SHP77 treated with DMSO at 0.1 percent for 48 hours (cell line): ENCODE results near the gene FGF11.
"Not testable (repeated sequence)": the region's sequence is repeated elsewhere in the genome, so short reads cannot be mapped to it uniquely, and the experiment has no call there.

ENCODE experiments used
- DNase-seq: peaks from one replicate; lab custom pipeline; 2025; lab: John Stamatoyannopoulos, UW

Gene FGF11

GRCh38 chr17:7462474-7463371, 23.4 kb downstream of the FGF11 start:
- no peak for DNase-seq

- no peak for DNase-seq
These were observed 24.1 kb downstream of the FGF11 start for GRCh38 chr17:7463372-7463846.

GRCh38 chr17:7464081-7464480, 24.8 kb downstream of the FGF11 start:
- no peak for DNase-seq

- DNase-seq = no peak
These were observed 26.4 kb downstream of the FGF11 start for GRCh38 chr17:7465597-7466275.

- no peak for DNase-seq
These were observed 27.0 kb downstream of the FGF11 start for GRCh38 chr17:7466318-7466638.

GRCh38 chr17:7466639-7467341, 27.5 kb downstream of the FGF11 start:
- no peak for DNase-seq

- DNase-seq = no peak
These were observed 28.2 kb downstream of the FGF11 start for GRCh38 chr17:7467498-7467897.

- DNase-seq = no peak
These were observed 29.0 kb downstream of the FGF11 start for GRCh38 chr17:7468290-7468689.

- DNase-seq = no peak
These were observed 29.6 kb downstream of the FGF11 start for GRCh38 chr17:7468804-7469389.

GRCh38 chr17:7469843-7470242, 30.5 kb downstream of the FGF11 start:
- not testable (repeated sequence) for DNase-seq

- DNase-seq = not testable (repeated sequence)
These were observed 31.2 kb downstream of the FGF11 start for GRCh38 chr17:7470457-7470973.

GRCh38 chr17:7471729-7472128, 32.4 kb downstream of the FGF11 start:
- no peak for DNase-seq

- not testable (repeated sequence) for DNase-seq
These were observed 35.5 kb downstream of the FGF11 start for GRCh38 chr17:7474767-7475166.

- DNase-seq = no peak
These were observed 36.6 kb downstream of the FGF11 start for GRCh38 chr17:7475764-7476422.

GRCh38 chr17:7476494-7476893, 37.2 kb downstream of the FGF11 start:
- DNase-seq = no peak

GRCh38 chr17:7476951-7477350, 37.6 kb downstream of the FGF11 start:
- DNase-seq = no peak

GRCh38 chr17:7477392-7478275, 38.3 kb downstream of the FGF11 start:
- no peak for DNase-seq

GRCh38 chr17:7478276-7479212, 39.2 kb downstream of the FGF11 start:
- no peak for DNase-seq
